Suprapubic skin (tissue), 4 donors: Measurements from ENCODE around the gene NKAIN2. TPM values are rescaled to one million over a fixed set of nuclear protein-coding genes. Genes with fewer than 3 reads are reported as not detected.

Experiments used
- DNase-seq, 2 donors: peaks; one replicate each; pipeline ENCODE4 v3.0.0-alpha.2; 2019; ENCODE audit warnings: low spot score in 2 of 2
- H3K27ac ChIP-seq: fragments of 200-600 bp; sonication (generic); one replicate; pipeline ENCODE4 v1.5.1; 2019
- H3K27me3 ChIP-seq: fragments of 200-600 bp; sonication (generic); one replicate; pipeline ENCODE4 v1.5.1; 2019
- H3K36me3 ChIP-seq: fragments of 200-600 bp; sonication (generic); one replicate; pipeline ENCODE4 v1.5.1; 2019
- H3K4me1 ChIP-seq: fragments of 200-600 bp; sonication (generic); one replicate; pipeline ENCODE4 v1.5.1; 2019
- H3K4me3 ChIP-seq: fragments of 200-600 bp; sonication (generic); one replicate; pipeline ENCODE4 v1.5.1; 2019; ENCODE audit warnings: mild to moderate bottlenecking
- H3K9me3 ChIP-seq: fragments of 200-600 bp; sonication (generic); one replicate; pipeline ENCODE4 v1.5.1; 2019
- CTCF ChIP-seq, 2 donors: fragments of 200-600 bp in 1 of 2; fragments of 450-650 bp in 1 of 2; sonication (generic) in 1 of 2; IDR thresholded peaks; one replicate each; pipeline ENCODE4 v1.5.1; 2016 to 2019; ENCODE audit warnings: antibody characterized with exemption in 2 of 2, mild to moderate bottlenecking in 1 of 2, moderate library complexity in 1 of 2
- EP300 ChIP-seq: sonication (generic); formaldehyde crosslinking; IDR thresholded peaks from one replicate; pipeline ENCODE4 v1.6.1; 2017; ENCODE audit warnings: antibody characterized with exemption
- POLR2A ChIP-seq, 2 donors: fragments of 450-650 bp; IDR thresholded peaks; one replicate each; pipeline ENCODE4 v1.6.1; 2017; ENCODE audit warnings: antibody characterized with exemption in 2 of 2, mild to moderate bottlenecking in 2 of 2, moderate library complexity in 2 of 2
- POLR2AphosphoS5 ChIP-seq, 3 donors: sonication (generic); formaldehyde crosslinking; IDR thresholded peaks; one replicate each; pipeline ENCODE4 v1.6.1; 2017; ENCODE audit warnings: antibody characterized with exemption in 3 of 3
- whole genome bisulfite sequencing: methylation state at CpG from one replicate; pipeline ENCODE4 v1.1.5; 2018; 5-methylcytosine and 5-hydroxymethylcytosine counted together
- total RNA-seq, 4 donors: library from RNA; depleted of rRNA; stranded (reverse); fragments of >200 nt; gene quantifications; one replicate each; pipeline ENCODE4 v1.1.0, GENCODE V29; 2016

The NKAIN2 gene
- total RNA-seq, 4 donors from 2014 or later, result 0.40 TPM; not detected in 3

GRCh38 chr6:124420116-124420840 is 616.6 kb downstream of the NKAIN2 start:
- TF ChIP-seq POLR2A (IDR thresholded peaks at IDR 0.05), result no peak
- TF ChIP-seq EP300, result no peak
- TF ChIP-seq CTCF (IDR thresholded peaks at IDR 0.05), result no peak
- no peak for TF ChIP-seq POLR2AphosphoS5 (IDR thresholded peaks at IDR 0.05)
- H3K9me3 ChIP-seq, result no peaks in the 10 kb centered on the region
- WGBS, result 69% methylated on average over 4 of the region's 4 CpGs
- no peaks in the 10 kb centered on the region for H3K36me3 ChIP-seq
- H3K4me1 ChIP-seq, result no peaks in the 10 kb centered on the region
- no peak overlapping the region for H3K27ac ChIP-seq
- no peak for DNase-seq
- no peak overlapping the region for H3K4me3 ChIP-seq
- no peaks in the 10 kb centered on the region for H3K27me3 ChIP-seq

GRCh38 chr6:124423621-124424020 is 620.0 kb downstream of the NKAIN2 start:
- no peak overlapping the region for H3K27ac ChIP-seq
- TF ChIP-seq CTCF (IDR thresholded peaks at IDR 0.05) (no peak), EP300 (no peak), POLR2A (IDR thresholded peaks at IDR 0.05) (no peak), POLR2AphosphoS5 (IDR thresholded peaks at IDR 0.05) (no peak)
- H3K9me3 ChIP-seq, result no peaks in the 10 kb centered on the region
- H3K36me3 ChIP-seq, result no peaks in the 10 kb centered on the region
- H3K27me3 ChIP-seq, result no peaks in the 10 kb centered on the region
- H3K4me1 ChIP-seq, result no peaks in the 10 kb centered on the region
- 86% methylated on average over 1 of the region's 1 CpG for WGBS
- H3K4me3 ChIP-seq, result no peak overlapping the region
- no peak for DNase-seq

- DNase-seq, result no peak
- Histone ChIP-seq H3K4me3 (no peak overlapping the region), H3K9me3 (no peaks in the 10 kb centered on the region), H3K4me1 (no peaks in the 10 kb centered on the region), H3K27me3 (no peaks in the 10 kb centered on the region), H3K36me3 (no peaks in the 10 kb centered on the region), H3K27ac (no peak overlapping the region)
- no peak for TF ChIP-seq CTCF (IDR thresholded peaks at IDR 0.05)
- no peak for TF ChIP-seq POLR2AphosphoS5 (IDR thresholded peaks at IDR 0.05)
- no peak for TF ChIP-seq POLR2A (IDR thresholded peaks at IDR 0.05)
- TF ChIP-seq EP300, result no peak
- 86% methylated on average over 7 of the region's 7 CpGs for WGBS
These were observed 627.2 kb downstream of the NKAIN2 start for GRCh38 chr6:124430740-124431318.

GRCh38 chr6:124432620-124433019 is 629.0 kb downstream of the NKAIN2 start:
- Histone ChIP-seq H3K36me3 (no peaks in the 10 kb centered on the region), H3K4me1 (no peaks in the 10 kb centered on the region), H3K9me3 (no peaks in the 10 kb centered on the region), H3K27me3 (no peaks in the 10 kb centered on the region), H3K27ac (no peak overlapping the region), H3K4me3 (no peak overlapping the region)
- DNase-seq, result no peak
- WGBS, result 100% methylated on average over 1 of the region's 1 CpG
- no peak for TF ChIP-seq POLR2AphosphoS5 (IDR thresholded peaks at IDR 0.05)
- no peak for TF ChIP-seq POLR2A (IDR thresholded peaks at IDR 0.05)
- TF ChIP-seq EP300, result no peak
- TF ChIP-seq CTCF (IDR thresholded peaks at IDR 0.05), result no peak

GRCh38 chr6:124433387-124434160 is 629.9 kb downstream of the NKAIN2 start:
- WGBS, result 81% methylated on average over 6 of the region's 6 CpGs
- H3K27me3 ChIP-seq, result no peaks in the 10 kb centered on the region
- no peaks in the 10 kb centered on the region for H3K36me3 ChIP-seq
- no peaks in the 10 kb centered on the region for H3K9me3 ChIP-seq
- H3K27ac ChIP-seq, result no peak overlapping the region
- H3K4me3 ChIP-seq, result no peak overlapping the region
- H3K4me1 ChIP-seq, result no peaks in the 10 kb centered on the region
- TF ChIP-seq POLR2AphosphoS5 (IDR thresholded peaks at IDR 0.05) (no peak), POLR2A (IDR thresholded peaks at IDR 0.05) (no peak), CTCF (IDR thresholded peaks at IDR 0.05) (no peak)
- DNase-seq, result no peak
